HG03097 (cell line): Measurements from ENCODE around the gene WRNIP1.

Source experiments
- ATAC-seq: cut with Tn5 transposase; IDR thresholded peaks from one replicate; pipeline ENCODE4 v1.9.1; 2021; ENCODE audit not compliant: unreplicated experiment, low FRiP score

The WRNIP1 gene

DNA sequence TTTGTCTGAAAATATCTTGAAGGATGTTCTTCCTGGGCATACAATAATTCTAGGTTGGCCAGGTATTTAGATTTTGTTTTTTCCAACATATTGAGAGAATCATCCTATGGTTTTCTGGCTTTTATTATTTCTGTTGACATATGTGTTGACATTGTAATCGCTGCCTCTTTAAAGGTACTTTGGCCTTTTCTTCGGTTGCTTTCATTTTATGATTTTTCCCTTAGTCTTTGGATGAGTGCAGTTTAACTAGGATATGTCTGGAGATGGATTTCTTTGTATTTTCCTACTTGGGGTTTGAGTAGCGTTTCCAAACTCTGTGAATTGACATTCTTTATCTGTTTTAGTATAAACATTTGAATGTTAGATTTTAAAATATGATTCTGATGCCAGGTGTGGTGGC is 65.0 kb downstream of the WRNIP1 start:
- no peak for ATAC-seq

DNA sequence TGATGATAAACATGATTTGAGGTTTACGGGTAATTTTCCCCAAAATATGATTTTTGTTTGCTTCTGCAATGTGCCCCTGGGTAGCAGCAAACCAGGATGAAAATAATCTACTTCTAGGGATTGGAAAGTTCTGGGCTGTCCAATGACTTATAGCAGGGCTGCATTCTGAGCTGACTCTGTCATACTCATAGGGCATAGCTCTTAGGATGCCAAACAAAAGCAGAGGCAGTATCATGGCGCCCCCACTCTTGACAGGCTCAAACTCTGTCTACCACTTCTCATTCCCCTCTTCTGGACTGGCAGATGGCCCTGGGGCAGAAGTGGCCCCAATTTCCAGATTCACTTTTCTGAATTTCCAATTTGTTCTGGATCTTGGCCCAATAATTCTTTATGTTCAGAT is 66.2 kb downstream of the WRNIP1 start:
- ATAC-seq, result no peak

DNA sequence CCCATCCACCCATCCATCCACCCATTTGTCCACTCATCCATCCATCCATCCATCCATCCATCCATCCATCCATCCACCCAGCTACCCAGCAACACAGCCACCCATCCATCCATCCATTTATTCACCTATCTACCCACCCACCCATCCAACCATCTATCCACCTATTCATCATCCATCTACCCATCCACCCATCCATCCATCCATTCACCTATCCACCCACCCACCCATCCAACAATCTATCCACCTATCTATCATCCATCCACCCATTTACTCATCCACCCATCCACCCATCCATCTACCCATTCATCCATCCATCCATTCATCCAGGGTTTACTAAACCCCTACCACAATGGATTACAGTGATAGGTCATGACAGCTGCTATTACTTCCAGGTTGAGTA is 69.1 kb downstream of the WRNIP1 start:
- ATAC-seq, result no peak
